Heart left ventricle (tissue), 16 donors: ENCODE results near the gene TXNL4A. TPM values are rescaled to one million over a fixed set of nuclear protein-coding genes. Genes with fewer than 3 reads are reported as not detected.
"Not testable (repeated sequence)": the region's sequence is repeated elsewhere in the genome, so short reads cannot be mapped to it uniquely, and the experiment has no call there.

ENCODE experiments used
- ATAC-seq, 4 donors: fragments of 200-7000 bp; cut with Tn5 transposase; one replicate each; pipeline ENCODE4 v1.9.1; 2020 to 2022; ENCODE audit warnings: moderate library complexity in 4 of 4, mild to moderate bottlenecking in 3 of 4, moderate number of reproducible peaks in 1 of 4
- DNase-seq, 5 donors: peaks; one replicate each; pipeline ENCODE4 v3.0.0-alpha.2; 2020
- H3K27ac ChIP-seq, 12 donors: fragments of 200-600 bp; sonication (generic) in 4 of 12; one replicate each; pipeline versions ENCODE4 v1.5.0 to v1.8.0; 2016 to 2022; ENCODE audit warnings: mild to moderate bottlenecking in 2 of 12
- H3K27me3 ChIP-seq, 9 donors: fragments of 200-600 bp; sonication (generic) in 2 of 9; one replicate each; pipeline versions ENCODE4 v1.5.1 to v1.8.0; 2016 to 2022; ENCODE audit warnings: mild to moderate bottlenecking in 3 of 9
- H3K36me3 ChIP-seq, 9 donors: fragments of 200-600 bp; sonication (generic) in 2 of 9; one replicate each; pipeline versions ENCODE4 v1.5.0 to v1.8.0; 2018 to 2022; ENCODE audit warnings: mild to moderate bottlenecking in 2 of 9
- H3K4me1 ChIP-seq, 12 donors: fragments of 200-600 bp; sonication (generic) in 4 of 12; one replicate each; pipeline versions ENCODE4 v1.5.0 to v1.8.0; 2016 to 2022; ENCODE audit warnings: mild to moderate bottlenecking in 3 of 12
- H3K4me3 ChIP-seq, 12 donors: fragments of 200-600 bp; sonication (generic) in 4 of 12; one replicate each; pipeline versions ENCODE4 v1.5.0 to v1.8.0; 2017 to 2022; ENCODE audit warnings: mild to moderate bottlenecking in 9 of 12, moderate library complexity in 4 of 12
- H3K9me3 ChIP-seq, 12 donors: fragments of 200-600 bp; sonication (generic) in 4 of 12; one replicate each; pipeline versions ENCODE4 v1.5.0 to v1.8.0; 2016 to 2022; ENCODE audit warnings: mild to moderate bottlenecking in 1 of 12
- POLR2A ChIP-seq, 2 donors: fragments of 450-650 bp; IDR thresholded peaks; one replicate each; pipeline ENCODE4 v1.6.1; 2017; ENCODE audit warnings: antibody characterized with exemption in 2 of 2, mild to moderate bottlenecking in 2 of 2, moderate library complexity in 2 of 2
- WGBS, 4 donors: extraction: QIAGEN DNeasy Blood & Tissue Kit in 2 of 4; methylation state at CpG; one replicate each; pipeline versions ENCODE4 v1.1.5 to v1.1.7; 2013 to 2018; 5-methylcytosine and 5-hydroxymethylcytosine counted together
- intact Hi-C, 10 donors: fragments of 100-400 bp; cut with DNase I; formaldehyde crosslinking; loops; one replicate each; pipeline versions ENCODE4 v1.11.1 to v1.14.2; 2022
- polyA plus RNA-seq, 2 donors: library from polyadenylated mRNA; stranded (reverse); fragments of 200-250 nt; gene quantifications; one replicate each; pipeline ENCODE4 v1.2.3, GENCODE V29; 2013
- total RNA-seq, 9 donors: library from RNA; depleted of rRNA in 2 of 9; stranded (reverse); fragments of >200 nt in 2 of 9; fragmentation: NEBNext Ultra II Directional in 3 of 9; extraction: Animal tissue kit (Norgen Biotek cat#: 25700) in 3 of 9; gene quantifications; one replicate each; pipeline versions ENCODE4 v1.1.0 to v1.2.4, GENCODE V29; 2016 to 2023
- TF ChIP-seq, protein P1 (sequence below), 12 donors: fragments of 200-600 bp; sonication (generic) in 4 of 12; IDR thresholded peaks; one replicate each; pipeline versions ENCODE4 v1.5.0 to v1.8.0; 2018 to 2022; ENCODE audit warnings: antibody characterized with exemption in 12 of 12, mild to moderate bottlenecking in 5 of 12
- donor health status: ischemic (EF 13 %, LVEDD 7.1; RV severe dilation, severe dysfunction).
- donor health status: healthy with polysubstance abuse.
- donor health status: DM: no; HTN: yes; CAD: no.
- donor health status: DM: no; HTN: no; CAD: no.
- donor health status: ischemic (EF 25% LVEDD 6.9; RV normal size, moderate dysfunction).
- donor health status: ischemic (EF 25% LVEDD 5.7; RV mildly dilated, moderate dysfunction).
- donor health status: healthy.
- donor health status: DM: yes; HTN: yes; CAD: no.
- donor health status: ischemic (EF 35%, LVEDD 5.7; RV mildly dilated, moderate dysfunction).
- donor health status: nonischemic (EF 11% LVEDD 7.7; RV severe dilation, severe dysfunction).
- donor health status: DM: yes; HTN: yes; CAD: no.
- donor health status: PGD.
- donor health status: ischemic (EF 29% LVEDD 5.4; RV normal size, mild dysfunction).
- donor health status: nonischemic (EF 23%, LVEDD 6.1; RV moderate dilation, normal function).

TXNL4A gene
- total and polyA plus RNA-seq, 11 donors: 35.2 to 139 (median 92.0) TPM

DNA sequence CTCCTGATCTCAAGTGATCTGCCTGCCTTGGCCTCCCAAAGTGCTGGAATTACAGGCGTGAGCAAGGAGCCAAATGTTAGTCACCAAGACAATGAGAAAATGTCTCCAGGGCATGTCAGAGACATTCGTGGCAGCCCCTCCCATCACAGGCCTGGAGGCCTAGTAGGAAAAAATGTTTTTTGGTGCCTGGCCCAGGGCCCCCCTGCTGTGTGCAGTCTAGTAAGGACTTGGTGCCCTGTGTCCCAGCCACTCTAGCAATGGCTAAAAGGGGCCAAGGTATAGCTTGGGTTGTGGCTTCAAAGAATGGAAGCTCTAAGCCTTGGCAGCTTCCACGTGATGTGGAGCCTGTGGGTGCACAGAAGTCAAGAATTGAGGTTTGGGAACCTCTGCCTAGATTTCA is 12.5 kb upstream of the TXNL4A start:
- no peak for TF ChIP-seq POLR2A (IDR thresholded peaks at IDR 0.05)
- TF ChIP-seq, protein P1, sequence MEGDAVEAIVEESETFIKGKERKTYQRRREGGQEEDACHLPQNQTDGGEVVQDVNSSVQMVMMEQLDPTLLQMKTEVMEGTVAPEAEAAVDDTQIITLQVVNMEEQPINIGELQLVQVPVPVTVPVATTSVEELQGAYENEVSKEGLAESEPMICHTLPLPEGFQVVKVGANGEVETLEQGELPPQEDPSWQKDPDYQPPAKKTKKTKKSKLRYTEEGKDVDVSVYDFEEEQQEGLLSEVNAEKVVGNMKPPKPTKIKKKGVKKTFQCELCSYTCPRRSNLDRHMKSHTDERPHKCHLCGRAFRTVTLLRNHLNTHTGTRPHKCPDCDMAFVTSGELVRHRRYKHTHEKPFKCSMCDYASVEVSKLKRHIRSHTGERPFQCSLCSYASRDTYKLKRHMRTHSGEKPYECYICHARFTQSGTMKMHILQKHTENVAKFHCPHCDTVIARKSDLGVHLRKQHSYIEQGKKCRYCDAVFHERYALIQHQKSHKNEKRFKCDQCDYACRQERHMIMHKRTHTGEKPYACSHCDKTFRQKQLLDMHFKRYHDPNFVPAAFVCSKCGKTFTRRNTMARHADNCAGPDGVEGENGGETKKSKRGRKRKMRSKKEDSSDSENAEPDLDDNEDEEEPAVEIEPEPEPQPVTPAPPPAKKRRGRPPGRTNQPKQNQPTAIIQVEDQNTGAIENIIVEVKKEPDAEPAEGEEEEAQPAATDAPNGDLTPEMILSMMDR (IDR thresholded peaks at IDR 0.05): no peak
- H3K4me1 ChIP-seq: no peaks in the 10 kb centered on the region
- no peaks in the 10 kb centered on the region for H3K36me3 ChIP-seq
- H3K27ac ChIP-seq: no peak overlapping the region
- H3K27me3 ChIP-seq: no peaks in the 10 kb centered on the region
- no peak overlapping the region for H3K4me3 ChIP-seq
- intact Hi-C loops: no loop called here
- no peak for DNase-seq
- 81 to 90% (median 89%) methylated on average over 3 of the region's 3 CpGs for WGBS, 4 donors
- peaks cover 0 to 16% (median 5%) of the 10 kb centered on the region in 12 donors for H3K9me3 ChIP-seq
- ATAC-seq: no peak

DNA sequence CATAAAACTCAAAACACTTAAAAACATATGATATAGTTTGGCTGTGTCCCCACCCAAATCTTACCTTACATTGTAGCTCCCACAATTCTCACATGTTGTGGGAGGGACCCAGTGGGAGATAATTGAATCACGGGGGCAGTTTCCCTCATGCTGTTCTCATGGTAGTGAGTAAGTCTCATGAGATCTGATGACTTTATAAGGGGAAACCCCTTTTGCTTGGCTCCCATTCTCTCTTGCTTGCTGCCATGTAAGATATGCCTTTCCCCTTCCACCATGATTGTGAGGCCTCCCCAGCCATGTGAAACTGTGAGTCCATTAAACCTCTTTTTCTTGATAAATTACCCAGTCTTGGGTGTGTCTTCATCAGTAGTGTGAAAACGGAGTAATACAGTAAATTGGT is 11.3 kb upstream of the TXNL4A start:
- intact Hi-C loops, ATAC-seq: not testable (repeated sequence)
- 80 to 92% (median 86%) methylated on average over 2 of the region's 2 CpGs for WGBS, 4 donors

DNA sequence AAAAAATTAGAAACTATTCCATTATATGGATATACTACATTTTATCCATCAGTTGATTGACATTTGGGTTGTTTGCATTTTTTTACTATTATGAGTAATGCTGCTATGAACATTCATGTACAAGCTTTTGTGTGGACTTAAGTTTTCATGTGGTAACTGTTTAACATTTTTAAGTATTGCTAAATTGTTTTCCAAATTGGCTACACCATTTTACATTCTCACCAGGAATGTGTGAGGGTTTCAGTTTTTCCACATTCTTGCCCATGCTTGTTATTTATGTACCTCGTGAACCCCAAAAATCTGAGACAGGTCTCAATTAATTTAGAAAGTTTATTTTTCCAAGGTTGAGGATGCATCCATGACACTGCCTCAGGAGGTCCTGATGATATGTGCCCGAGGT is 3.1 kb upstream of the TXNL4A start:
- no peak overlapping the region for H3K4me3 ChIP-seq
- 86 to 90% (median 88%) methylated on average over 2 of the region's 2 CpGs for WGBS, 4 donors

More for the DNA sequence above, 11.3 kb upstream of the TXNL4A start:
- H3K4me3 ChIP-seq, H3K27me3 ChIP-seq, H3K4me1 ChIP-seq, DNase-seq, H3K36me3 ChIP-seq, H3K27ac ChIP-seq: not testable (repeated sequence)
- H3K9me3 ChIP-seq: peaks cover 0 to 16% (median 5%) of the 10 kb centered on the region in 12 donors

DNA sequence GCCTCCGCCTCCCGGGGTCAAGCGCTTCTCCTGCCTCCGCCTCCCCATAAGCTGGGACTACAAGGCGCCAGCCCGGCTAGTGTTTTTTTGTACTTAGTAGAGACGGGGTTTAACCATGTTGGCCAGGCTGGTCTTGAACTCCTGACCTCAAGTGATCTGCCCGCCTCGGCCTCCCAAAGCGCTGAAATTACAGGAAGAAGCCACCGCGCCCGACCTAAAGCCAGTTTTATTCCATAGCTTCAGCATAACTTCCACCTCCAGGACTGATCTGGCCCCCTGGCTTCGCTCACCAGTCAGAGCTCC is 783 bp upstream of the TXNL4A start:
- TF ChIP-seq, protein P1 (IDR thresholded peaks at IDR 0.05): no peak
- no peak for TF ChIP-seq POLR2A (IDR thresholded peaks at IDR 0.05)
- peaks cover 0 to 25% (median 10%) of the 10 kb centered on the region in 9 donors for H3K36me3 ChIP-seq

More for the DNA sequence above, 3.1 kb upstream of the TXNL4A start:
- no peak for TF ChIP-seq POLR2A (IDR thresholded peaks at IDR 0.05)
- TF ChIP-seq, protein P1 (IDR thresholded peaks at IDR 0.05): no peak
- DNase-seq (no peak), ATAC-seq (no peak)
- Histone ChIP-seq H3K36me3 (peaks cover 0 to 1% (median 0%) of the 10 kb centered on the region in 9 donors), H3K4me1 (peaks cover 0 to 23% (median 17%) of the 10 kb centered on the region in 12 donors), H3K9me3 (no peaks in the 10 kb centered on the region), H3K27me3 (no peaks in the 10 kb centered on the region), H3K27ac (no peak overlapping the region)
- intact Hi-C loops: loop anchor here in 1 of 10 donors (5.0 kb wide), 1 partner anchor 36 kb away; no protein-coding TSS in a partner anchor

DNA sequence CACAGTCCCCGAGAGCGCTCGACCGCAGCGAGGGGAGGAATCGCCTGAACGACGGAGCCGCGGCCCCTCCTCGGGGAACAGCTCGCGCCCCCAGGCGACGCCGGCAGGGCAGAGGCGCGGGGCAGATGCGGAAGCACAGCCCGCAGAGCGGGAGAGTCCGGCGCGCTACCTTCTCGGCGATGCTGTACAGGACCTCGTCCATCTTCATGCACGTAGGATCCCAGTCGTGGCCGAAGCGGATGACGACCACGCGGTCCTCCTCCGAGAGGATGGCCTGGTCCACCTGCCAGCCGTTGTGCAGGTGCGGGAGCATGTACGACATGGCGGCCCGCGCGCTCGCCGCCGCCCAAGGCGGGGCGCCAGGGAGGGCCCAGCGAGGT is 302 bp downstream of the TXNL4A start:
- no peaks in the 10 kb centered on the region for H3K9me3 ChIP-seq
- TF ChIP-seq, protein P1 (IDR thresholded peaks at IDR 0.05): peak in 6 of 12 donors; percentile 21 to 56 (median 47)
- no peak for TF ChIP-seq POLR2A (IDR thresholded peaks at IDR 0.05)
- WGBS, 4 donors: 0 to 1% (median 0%) methylated on average over 42 to 48 of the region's 48 CpGs
- intact Hi-C loops: loop anchor here in 7 of 10 donors (1.0 to 10.0 kb wide), 10 partner anchors 36 to 83 kb away; partner anchors contain the start of genes RBFA (in 5 of the 7) and SLC66A2 (in 2 of the 7)
- peak overlapping the region; percentile 67 to 99 (median 92) for H3K4me3 ChIP-seq
- peaks cover 0 to 46% (median 21%) of the 10 kb centered on the region in 12 donors for H3K4me1 ChIP-seq
- no peaks in the 10 kb centered on the region for H3K27me3 ChIP-seq
- DNase-seq (peak; percentile 55 to 83 (median 65)), ATAC-seq (peak; percentile 7 to 75 (median 67))
- peaks cover 0 to 29% (median 10%) of the 10 kb centered on the region in 9 donors for H3K36me3 ChIP-seq
- peak overlapping the region; percentile 84 to 99 (median 96) for H3K27ac ChIP-seq

More for the DNA sequence above, 783 bp upstream of the TXNL4A start:
- intact Hi-C loops: loop anchor here in 6 of 10 donors (2.0 to 10.0 kb wide), 9 partner anchors 37 to 84 kb away; partner anchors contain the start of genes RBFA (in 4 of the 6) and SLC66A2 (in 2 of the 6)
- H3K27me3 ChIP-seq: no peaks in the 10 kb centered on the region
- ATAC-seq (no peak), DNase-seq (no peak)
- WGBS, 4 donors: 47 to 68% (median 62%) methylated on average over 14 of the region's 14 CpGs
- no peaks in the 10 kb centered on the region for H3K9me3 ChIP-seq
- peak overlapping the region; percentile 67 to 99 (median 92) for H3K4me3 ChIP-seq
- peaks cover 0 to 35% (median 19%) of the 10 kb centered on the region in 12 donors for H3K4me1 ChIP-seq
- peak overlapping the region; percentile 84 to 99 (median 96) for H3K27ac ChIP-seq
